HCT116 (cell line): ENCODE measurements around the gene H6PD. TPM values are rescaled to one million over a fixed set of nuclear protein-coding genes. Genes with fewer than 3 reads are reported as not detected.

Experiments used
- ATAC-seq: fragments of 200-7000 bp; cut with Tn5 transposase; 2 replicates; pipeline ENCODE4 v1.9.1; 2020; ENCODE audit warnings: mild to moderate bottlenecking, moderate library complexity
- BruUV-seq: library from RNA; stranded (reverse); fragments of 400-500 nt; replicated peaks from 2 replicates; lab custom pipeline; 2021; lab: Mats Ljungman, UMichigan
- CTCF ChIA-PET: fragments of 300-600 bp; sonication (Branson Sonifier 250); formaldehyde crosslinking; loops from one replicate; lab custom pipeline; 2021; ENCODE audit warnings: antibody characterized with exemption; lab: Charles Lee
- POLR2A ChIA-PET: fragments of 300-600, 350-600 bp; sonication (Branson Sonifier 250); formaldehyde crosslinking; loops from one replicate; lab custom pipeline; 2021; ENCODE audit warnings: antibody characterized with exemption; lab: Charles Lee
- RAD21 ChIA-PET, 2 experiments: fragments of 300-600 bp; sonication (Branson Sonifier 250); formaldehyde crosslinking; loops; one replicate each; lab custom pipeline; 2023; ENCODE audit warnings: low total read pairs in 2 of 2; ENCODE audit not compliant: uncharacterized antibody in 2 of 2, unreplicated experiment in 2 of 2, low non-redundant PET in 1 of 2; lab: Charles Lee
- DNase-seq: peaks from one replicate; pipeline ENCODE4 v3.0.0-alpha.2; 2010; ENCODE audit warnings: low read depth, low spot score
- H2AFZ ChIP-seq: fragments of 200-600 bp; shearing (Covaris generic), sonication (generic); 2 replicates; pipeline ENCODE4 v1.6.1; 2017; ENCODE audit warnings: low read depth, mixed run types, mixed read lengths, antibody characterized with exemption, low read length; ENCODE audit not compliant: poor library complexity, severe bottlenecking
- H3K27ac ChIP-seq: 2 replicates; pipeline ENCODE4 v1.5.1; 2012; ENCODE audit warnings: low read depth, low read length
- H3K27me3 ChIP-seq: fragments of 200-600 bp; sonication (generic); 2 replicates; pipeline ENCODE4 v1.6.1; 2016; ENCODE audit warnings: mixed run types, low read length, mixed read lengths; ENCODE audit not compliant: insufficient read depth
- H3K36me3 ChIP-seq, 2 experiments: fragments of 200-500 bp in 1 of 2; fragments of 200-600 bp in 1 of 2; sonication (Bioruptor generic) in 1 of 2; sonication (generic) in 1 of 2; 2 replicates each; pipeline versions ENCODE4 v1.5.1 to v1.6.1; 2014 to 2016; ENCODE audit warnings: low read length in 2 of 2, inconsistent platforms in 1 of 2, mixed read lengths in 1 of 2, mixed run types in 1 of 2; ENCODE audit not compliant: insufficient read depth in 2 of 2, control insufficient read depth in 1 of 2
- H3K4me1 ChIP-seq, 2 experiments: fragments of 200-600 bp in 1 of 2; sonication (generic) in 1 of 2; 2 replicates each; pipeline versions ENCODE4 v1.5.1 to v1.6.1; 2012 to 2017; ENCODE audit warnings: low read length in 2 of 2, inconsistent platforms in 1 of 2, mild to moderate bottlenecking in 1 of 2, mixed read lengths in 1 of 2, mixed run types in 1 of 2, moderate library complexity in 1 of 2; ENCODE audit not compliant: insufficient read depth in 2 of 2, control insufficient read depth in 1 of 2
- H3K4me2 ChIP-seq: fragments of 200-600 bp; sonication (generic); 2 replicates; pipeline ENCODE4 v1.6.1; 2017; ENCODE audit warnings: mixed run types, low read length, mixed read lengths
- H3K4me3 ChIP-seq, 2 experiments: fragments of 200-600 bp in 1 of 2; sonication (generic) in 1 of 2; replicated peaks in 1 of 2; 2 replicates each; pipeline ENCODE4 v1.5.1; 2011 to 2016; ENCODE audit warnings: low read length in 2 of 2, control low read depth in 1 of 2, low read depth in 1 of 2, mild to moderate bottlenecking in 1 of 2, mixed read lengths in 1 of 2, mixed run types in 1 of 2
- H3K79me2 ChIP-seq: fragments of 200-600 bp; sonication (generic); 2 replicates; pipeline ENCODE4 v1.6.1; 2017; ENCODE audit warnings: mild to moderate bottlenecking, mixed run types, low read length, moderate library complexity, mixed read lengths; ENCODE audit not compliant: insufficient read depth
- H3K9ac ChIP-seq: fragments of 200-600 bp; sonication (generic); 2 replicates; pipeline ENCODE4 v1.6.1; 2016; ENCODE audit warnings: low read length, mixed read lengths
- H3K9me2 ChIP-seq: fragments of 200-600 bp; sonication (generic), shearing (Covaris generic); 2 replicates; pipeline ENCODE4 v1.6.1; 2017; ENCODE audit warnings: mixed run types, mild to moderate bottlenecking, moderate library complexity; ENCODE audit not compliant: insufficient read depth
- H3K9me3 ChIP-seq, 2 experiments: fragments of 200-500 bp in 1 of 2; fragments of 200-600 bp in 1 of 2; sonication (Bioruptor generic) in 1 of 2; sonication (generic) in 1 of 2; 2 replicates each; pipeline ENCODE4 v1.6.1; 2014 to 2017; ENCODE audit warnings: low read length in 2 of 2, mixed read lengths in 2 of 2, inconsistent platforms in 1 of 2, low read depth in 1 of 2, mild to moderate bottlenecking in 1 of 2, mixed run types in 1 of 2, moderate library complexity in 1 of 2; ENCODE audit not compliant: control insufficient read depth in 1 of 2, insufficient read depth in 1 of 2
- H4K20me1 ChIP-seq: fragments of 200-600 bp; sonication (generic), shearing (Covaris generic); 2 replicates; pipeline ENCODE4 v1.6.1; 2017; ENCODE audit warnings: mixed run types, mild to moderate bottlenecking, moderate library complexity; ENCODE audit not compliant: insufficient read depth
- CEBPB ChIP-seq: IDR thresholded peaks from 2 replicates; pipeline ENCODE4 v1.6.1; 2012; ENCODE audit warnings: low read depth
- EGR1 ChIP-seq: IDR thresholded peaks from 2 replicates; pipeline ENCODE4 v1.6.1; 2012; ENCODE audit warnings: low read depth
- ELF1 ChIP-seq: IDR thresholded peaks from 2 replicates; pipeline ENCODE4 v1.6.1; 2012; ENCODE audit warnings: low read depth, borderline replicate concordance
- EZH2 ChIP-seq: fragments of 200-600 bp; sonication (generic); IDR thresholded peaks from 2 replicates; pipeline ENCODE4 v1.6.1; 2017; ENCODE audit warnings: antibody characterized with exemption, mixed run types
- EZH2phosphoT487 ChIP-seq: fragments of 200-600 bp; IDR thresholded peaks from 2 replicates; pipeline ENCODE4 v1.6.1; 2018; ENCODE audit warnings: antibody characterized with exemption, borderline replicate concordance
- FOSL1 ChIP-seq: IDR thresholded peaks from 2 replicates; pipeline ENCODE4 v1.6.1; 2012; ENCODE audit warnings: low read depth
- JUND ChIP-seq: IDR thresholded peaks from 2 replicates; pipeline ENCODE4 v1.6.1; 2012
- POLR2AphosphoS5 ChIP-seq: IDR thresholded peaks from 2 replicates; pipeline ENCODE4 v1.6.1; 2011; ENCODE audit warnings: mild to moderate bottlenecking, low read depth, low read length, moderate library complexity
- RAD21 ChIP-seq: IDR thresholded peaks from 2 replicates; pipeline ENCODE4 v1.6.1; 2012; ENCODE audit warnings: low read depth, mild to moderate bottlenecking
- REST ChIP-seq: IDR thresholded peaks from 2 replicates; pipeline ENCODE4 v1.6.1; 2012; ENCODE audit warnings: low read depth
- SP1 ChIP-seq: IDR thresholded peaks from 2 replicates; pipeline ENCODE4 v1.6.1; 2012; ENCODE audit warnings: low read depth
- SRF ChIP-seq: IDR thresholded peaks from 2 replicates; pipeline ENCODE4 v1.6.1; 2012; ENCODE audit warnings: low read depth
- TCF7L2 ChIP-seq: IDR thresholded peaks from 2 replicates; pipeline ENCODE4 v1.7.0; 2011; ENCODE audit warnings: borderline replicate concordance, inconsistent platforms; ENCODE audit not compliant: insufficient read depth, insufficient read length; ENCODE audit errors: extremely low read depth
- YY1 ChIP-seq: IDR thresholded peaks from 2 replicates; pipeline ENCODE4 v1.6.1; 2011; ENCODE audit warnings: low read length, low read depth, moderate library complexity, mild to moderate bottlenecking; ENCODE audit not compliant: insufficient replicate concordance; ENCODE audit errors: extremely low read depth
- ZFX ChIP-seq: fragments of 450-650 bp; IDR thresholded peaks from 2 replicates; pipeline ENCODE4 v1.6.1; 2017
- ZNF274 ChIP-seq: fragments of 200-500 bp; sonication (Bioruptor generic); IDR thresholded peaks from 2 replicates; pipeline ENCODE4 v1.6.1; 2014; ENCODE audit warnings: mild to moderate bottlenecking, low read depth, low read length, inconsistent platforms
- intact Hi-C: fragments of 100-400 bp; cut with micrococcal nuclease; formaldehyde crosslinking; loops from 2 replicates; pipeline ENCODE4 v1.10.0; 2022
- total RNA-seq: library from RNA; stranded (reverse); gene quantifications from one replicate; pipeline ENCODE4 v1.2.1, GENCODE V29; 2021; ENCODE audit not compliant: unreplicated experiment

The H6PD gene
- total RNA-seq, 1 experiment from 2014 or later, result 16.2 TPM

- H3K27me3 ChIP-seq, result no peaks in the 10 kb centered on the region
- DNase-seq, result no peak
- H3K79me2 ChIP-seq, result no peaks in the 10 kb centered on the region
- H3K9me2 ChIP-seq, result no peaks in the 10 kb centered on the region
- ATAC-seq, result peak; percentile 41
- H3K9me3 ChIP-seq, result no peaks in the 10 kb centered on the region
- no peak overlapping the region for H3K9ac ChIP-seq
- no peak overlapping the region for H3K27ac ChIP-seq
- no TSS peak for BruUV-seq
- no peak overlapping the region for H3K4me3 ChIP-seq
- no peak overlapping the region for H2AFZ ChIP-seq
- RAD21 ChIA-PET, result no interaction called here
- TF ChIP-seq ELF1 (no peak), SRF (no peak), RAD21 (no peak), EZH2 (no peak)
- no peaks in the 10 kb centered on the region for H3K36me3 ChIP-seq
- H3K4me1 ChIP-seq, result no peaks in the 10 kb centered on the region
- intact Hi-C loops, result loop anchor here (2.0 kb wide), 1 partner anchor 140 kb away; no protein-coding TSS in a partner anchor
- CTCF ChIA-PET, result interaction anchor here (1.4 to 2.4 kb wide), 2 partner anchors 16 to 140 kb away, joined by 6 to 9 read pairs; no protein-coding TSS in a partner anchor
- H4K20me1 ChIP-seq, result no peaks in the 10 kb centered on the region
- POLR2A ChIA-PET, result no interaction called here
- H3K4me2 ChIP-seq, result no peak overlapping the region
Observed at GRCh38 chr1:9250411-9251381, 16.1 kb downstream of the H6PD start.

GRCh38 chr1:9251501-9251900 lies 16.9 kb downstream of the H6PD start:
- intact Hi-C loops, result loop anchor here (2.0 kb wide), 1 partner anchor 141 kb away; no protein-coding TSS in a partner anchor
- Histone ChIP-seq H3K9me2 (no peaks in the 10 kb centered on the region), H3K4me3 (no peak overlapping the region), H3K4me2 (no peak overlapping the region), H3K9ac (no peak overlapping the region), H4K20me1 (no peaks in the 10 kb centered on the region), H3K4me1 (no peaks in the 10 kb centered on the region), H3K36me3 (no peaks in the 10 kb centered on the region), H3K9me3 (no peaks in the 10 kb centered on the region), H3K27ac (no peak overlapping the region), H3K79me2 (no peaks in the 10 kb centered on the region), H3K27me3 (no peaks in the 10 kb centered on the region), H2AFZ (no peak overlapping the region)
- POLR2A ChIA-PET, result no interaction called here
- TF ChIP-seq TCF7L2, result no peak
- TF ChIP-seq EGR1, result no peak
- no peak for TF ChIP-seq JUND
- TF ChIP-seq CEBPB, result no peak
- TF ChIP-seq SP1, result no peak
- TF ChIP-seq SRF, result no peak
- no peak for TF ChIP-seq FOSL1
- TF ChIP-seq ZFX, result no peak
- no peak for TF ChIP-seq REST
- TF ChIP-seq ZNF274, result no peak
- TF ChIP-seq EZH2phosphoT487, result no peak
- no peak for TF ChIP-seq EZH2
- TF ChIP-seq YY1, result no peak
- no peak for TF ChIP-seq ELF1
- no peak for TF ChIP-seq POLR2AphosphoS5
- CTCF ChIA-PET, result interaction anchor here (2.4 kb wide), 1 partner anchor 16 kb away, joined by 9 read pairs; no protein-coding TSS in a partner anchor
- RAD21 ChIA-PET, result no interaction called here
- no peak for ATAC-seq
- no peak for DNase-seq
- no TSS peak for BruUV-seq
